SH-SY5Y (cell line): ENCODE data around the gene VMAC.

Source experiments
- GATA2 ChIP-seq: IDR thresholded peaks from 2 replicates; pipeline ENCODE4 v1.6.1; 2011; ENCODE audit warnings: mild to moderate bottlenecking, low read depth, low read length
- GATA3 ChIP-seq: IDR thresholded peaks from 2 replicates; pipeline ENCODE4 v1.6.1; 2011; ENCODE audit warnings: low read depth, mild to moderate bottlenecking, low read length, moderate library complexity

DNA sequence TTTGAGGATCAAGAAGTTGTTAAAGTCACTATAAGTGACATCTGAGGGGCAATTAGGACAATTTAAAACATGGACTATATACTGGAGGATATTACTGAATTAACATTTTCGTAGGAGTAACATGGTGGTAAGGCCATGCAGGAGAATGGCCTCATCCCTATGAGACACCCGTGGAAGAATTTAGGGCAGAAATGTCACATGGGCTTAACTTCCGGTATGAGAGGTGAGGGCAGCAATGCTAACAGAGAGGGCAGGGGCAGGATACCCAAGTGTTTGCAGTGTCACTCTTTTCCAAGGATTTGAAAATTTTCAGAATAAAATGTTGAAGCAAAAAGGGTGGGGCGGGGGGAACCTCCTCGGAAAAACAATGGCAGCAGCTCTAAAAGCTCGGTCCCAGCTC lies 49.6 kb downstream of the VMAC start:
- no peak for TF ChIP-seq GATA2
- no peak for TF ChIP-seq GATA3
